ENCODE results near the gene CELF4. TPM values are rescaled to one million over a fixed set of nuclear protein-coding genes. Genes with fewer than 3 reads are reported as not detected.

CELF4 gene
- total RNA-seq, 2 donors from 2014 or later, result 3.3 to 4.7 TPM

DNA sequence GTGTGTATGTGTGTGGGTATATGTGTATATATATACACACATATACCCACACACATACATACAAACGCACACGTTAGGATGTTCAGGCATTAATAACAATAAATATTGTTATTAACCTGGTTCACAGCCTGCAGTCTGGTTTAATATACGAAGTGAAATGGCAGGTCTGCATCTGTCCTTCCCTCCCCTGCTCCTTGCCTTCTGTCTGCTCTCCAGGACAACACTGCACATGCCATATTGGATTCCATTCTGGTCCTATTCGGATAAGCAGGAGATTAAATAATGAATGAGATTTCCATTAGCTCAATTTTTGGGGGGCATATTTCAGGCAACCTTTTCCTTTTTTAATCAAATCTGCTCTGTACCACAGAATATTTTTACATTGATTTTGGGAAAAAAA is 158.0 kb downstream of the CELF4 start:
- Histone ChIP-seq H3K27ac (no peak overlapping the region), H3K36me3 (replicated peaks in 1 of 2; ENCODE audit: insufficient read depth in 1 of 2, low read depth in 2 of 2) (no peaks in the 10 kb centered on the region), H3K27me3 (no peaks in the 10 kb centered on the region), H3K4me1 (no peaks in the 10 kb centered on the region), H3K4me3 (no peak overlapping the region), H3K9me3 (no peaks in the 10 kb centered on the region)
- WGBS, 2 donors, result 37 to 60% methylated on average over 4 of the region's 4 CpGs
- no peak for TF ChIP-seq POLR2A (IDR thresholded peaks at IDR 0.05)
- TF ChIP-seq, protein P1, sequence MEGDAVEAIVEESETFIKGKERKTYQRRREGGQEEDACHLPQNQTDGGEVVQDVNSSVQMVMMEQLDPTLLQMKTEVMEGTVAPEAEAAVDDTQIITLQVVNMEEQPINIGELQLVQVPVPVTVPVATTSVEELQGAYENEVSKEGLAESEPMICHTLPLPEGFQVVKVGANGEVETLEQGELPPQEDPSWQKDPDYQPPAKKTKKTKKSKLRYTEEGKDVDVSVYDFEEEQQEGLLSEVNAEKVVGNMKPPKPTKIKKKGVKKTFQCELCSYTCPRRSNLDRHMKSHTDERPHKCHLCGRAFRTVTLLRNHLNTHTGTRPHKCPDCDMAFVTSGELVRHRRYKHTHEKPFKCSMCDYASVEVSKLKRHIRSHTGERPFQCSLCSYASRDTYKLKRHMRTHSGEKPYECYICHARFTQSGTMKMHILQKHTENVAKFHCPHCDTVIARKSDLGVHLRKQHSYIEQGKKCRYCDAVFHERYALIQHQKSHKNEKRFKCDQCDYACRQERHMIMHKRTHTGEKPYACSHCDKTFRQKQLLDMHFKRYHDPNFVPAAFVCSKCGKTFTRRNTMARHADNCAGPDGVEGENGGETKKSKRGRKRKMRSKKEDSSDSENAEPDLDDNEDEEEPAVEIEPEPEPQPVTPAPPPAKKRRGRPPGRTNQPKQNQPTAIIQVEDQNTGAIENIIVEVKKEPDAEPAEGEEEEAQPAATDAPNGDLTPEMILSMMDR (IDR thresholded peaks at IDR 0.05), result no peak
- no peak for ATAC-seq
- no peak for DNase-seq
- intact Hi-C loops (cut with DNase I), result no loop called here

DNA sequence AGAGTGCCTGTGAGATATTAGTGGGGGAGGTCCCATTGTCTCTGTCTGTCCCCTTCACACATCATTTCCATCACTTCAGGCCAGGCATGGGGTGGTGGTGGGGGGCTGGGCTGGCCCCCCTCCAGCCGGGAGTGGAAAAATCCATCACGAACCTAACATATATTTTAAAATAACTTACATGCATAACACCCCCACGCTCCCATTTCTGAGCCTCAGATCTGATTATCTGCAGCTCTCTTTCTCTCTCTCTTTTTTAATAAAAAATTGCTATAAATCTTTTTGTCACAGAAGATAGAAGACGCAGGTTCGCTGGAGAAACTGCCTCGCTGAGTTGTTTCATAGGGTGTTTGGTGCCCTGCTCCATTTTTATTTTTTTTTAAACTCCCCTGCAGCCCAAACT is 159.8 kb downstream of the CELF4 start:
- 55 to 62% methylated on average over 6 of the region's 6 CpGs for WGBS, 2 donors

DNA sequence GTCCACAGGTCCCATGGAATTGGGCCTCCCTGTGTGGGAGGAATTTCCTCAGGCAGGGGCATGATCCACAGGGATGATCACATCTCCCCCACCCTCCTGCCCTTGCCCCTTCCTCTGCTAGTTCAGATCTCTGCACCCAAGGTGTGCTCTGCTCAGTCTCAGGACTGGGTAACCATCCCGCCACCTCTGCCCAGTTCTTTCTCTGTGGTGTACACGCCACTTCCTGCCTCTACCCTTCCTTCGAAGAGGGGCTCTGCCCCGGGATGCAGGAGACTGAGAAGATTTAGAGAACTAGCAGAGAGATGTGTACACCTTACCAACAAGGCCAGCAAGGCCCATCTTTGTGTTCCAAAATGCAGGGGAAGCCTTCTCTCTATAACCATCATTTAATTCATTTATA is 160.4 kb downstream of the CELF4 start:
- no peaks in the 10 kb centered on the region for H3K36me3 ChIP-seq (replicated peaks in 1 of 2; ENCODE audit: insufficient read depth in 1 of 2, low read depth in 2 of 2)
- H3K9me3 ChIP-seq, result no peaks in the 10 kb centered on the region
- H3K4me1 ChIP-seq, result no peaks in the 10 kb centered on the region
- no peak overlapping the region for H3K4me3 ChIP-seq
- no peak overlapping the region for H3K27ac ChIP-seq
- intact Hi-C loops (cut with DNase I), result no loop called here
- no peak for DNase-seq
- TF ChIP-seq, protein P1 (IDR thresholded peaks at IDR 0.05), result no peak
- TF ChIP-seq POLR2A (IDR thresholded peaks at IDR 0.05), result no peak
- 51 to 70% methylated on average over 4 of the region's 4 CpGs for WGBS, 2 donors
- ATAC-seq, result no peak
- H3K27me3 ChIP-seq, result no peaks in the 10 kb centered on the region

More for the DNA sequence above, 159.8 kb downstream of the CELF4 start:
- no peaks in the 10 kb centered on the region for H3K4me1 ChIP-seq
- DNase-seq, result no peak
- no peaks in the 10 kb centered on the region for H3K36me3 ChIP-seq (replicated peaks in 1 of 2; ENCODE audit: insufficient read depth in 1 of 2, low read depth in 2 of 2)
- H3K9me3 ChIP-seq, result no peaks in the 10 kb centered on the region
- H3K4me3 ChIP-seq, result no peak overlapping the region
- intact Hi-C loops (cut with DNase I), result no loop called here
- no peak overlapping the region for H3K27ac ChIP-seq
- no peaks in the 10 kb centered on the region for H3K27me3 ChIP-seq
- TF ChIP-seq, protein P1 (IDR thresholded peaks at IDR 0.05), result no peak
- TF ChIP-seq POLR2A (IDR thresholded peaks at IDR 0.05), result no peak
- no peak for ATAC-seq

DNA sequence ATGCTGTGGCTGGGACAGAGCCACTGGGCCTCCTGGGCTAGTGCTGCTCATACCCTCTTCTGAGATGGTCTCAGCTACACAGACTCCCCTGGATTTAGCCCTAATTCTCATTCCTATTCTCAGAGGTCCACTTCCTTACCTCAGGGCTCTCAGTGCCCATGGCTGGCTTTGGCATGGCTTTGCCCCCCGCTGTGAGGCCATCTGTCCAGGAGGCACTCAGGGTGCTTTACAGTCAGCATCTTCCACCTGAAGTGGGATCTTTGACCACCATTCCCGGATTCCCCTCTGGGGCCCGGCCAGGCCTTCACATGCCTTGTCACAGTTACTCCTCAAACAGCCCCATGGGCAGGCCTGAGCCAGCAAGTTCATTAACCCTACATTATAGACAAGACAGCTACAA is 161.8 kb downstream of the CELF4 start:
- no peak for TF ChIP-seq POLR2A (IDR thresholded peaks at IDR 0.05)
- intact Hi-C loops (cut with DNase I), result no loop called here
- Histone ChIP-seq H3K27ac (peak overlapping the region in 1 of 4 donors; percentile 36), H3K27me3 (no peaks in the 10 kb centered on the region), H3K4me3 (no peak overlapping the region), H3K4me1 (no peaks in the 10 kb centered on the region), H3K36me3 (replicated peaks in 1 of 2; ENCODE audit: insufficient read depth in 1 of 2, low read depth in 2 of 2) (no peaks in the 10 kb centered on the region), H3K9me3 (no peaks in the 10 kb centered on the region)
- ATAC-seq (no peak), DNase-seq (no peak)
- 65 to 78% methylated on average over 3 of the region's 3 CpGs for WGBS, 2 donors

DNA sequence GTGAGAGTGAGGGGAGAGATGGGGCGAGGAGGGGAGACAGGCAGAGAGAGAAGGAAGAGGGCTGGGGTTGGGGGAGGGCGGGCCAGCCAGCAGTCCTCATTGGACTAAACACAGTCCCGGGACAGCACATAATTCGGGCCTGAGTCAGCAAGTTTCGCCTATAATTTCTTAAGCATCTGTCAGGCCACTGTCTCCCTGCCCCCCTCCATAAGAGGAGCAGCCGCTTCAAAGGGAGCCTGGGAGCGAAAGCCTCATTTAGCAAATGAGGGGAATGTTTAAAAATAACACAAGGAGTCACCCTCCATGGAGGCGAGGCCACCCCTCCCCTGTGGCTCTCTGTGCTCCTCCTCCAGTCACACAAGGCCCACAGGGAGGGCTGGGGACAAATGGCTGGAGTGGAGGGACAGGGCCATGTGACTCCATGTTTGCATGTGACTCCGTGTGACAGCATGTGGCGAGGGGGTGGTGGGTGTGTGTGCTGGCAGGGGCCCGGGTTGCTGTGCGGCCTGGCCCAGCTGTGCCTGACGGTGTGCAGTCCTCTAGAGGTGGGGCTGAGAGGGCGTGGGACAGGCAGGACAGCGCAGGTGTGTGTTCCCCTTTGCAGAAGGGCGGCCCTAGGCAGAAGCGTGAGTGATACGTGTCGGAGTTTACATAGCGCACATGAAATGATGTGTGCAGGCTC is 162.4 kb downstream of the CELF4 start:
- peak in 3 of 4 donors; percentile 20 to 46 (median 34) for DNase-seq
- H3K27ac ChIP-seq, result peak overlapping the region in 1 of 4 donors; percentile 36

More for the DNA sequence above, 162.4 kb downstream of the CELF4 start:
- H3K36me3 ChIP-seq (replicated peaks in 1 of 2; ENCODE audit: insufficient read depth in 1 of 2, low read depth in 2 of 2), result no peaks in the 10 kb centered on the region
- WGBS, 2 donors, result 69 to 70% methylated on average over 18 to 19 of the region's 20 CpGs
- intact Hi-C loops (cut with DNase I), result no loop called here
- ATAC-seq, result peak; percentile 42
- H3K4me1 ChIP-seq, result no peaks in the 10 kb centered on the region
- H3K4me3 ChIP-seq, result no peak overlapping the region
- no peaks in the 10 kb centered on the region for H3K27me3 ChIP-seq
- H3K9me3 ChIP-seq, result no peaks in the 10 kb centered on the region
- TF ChIP-seq, protein P1 (IDR thresholded peaks at IDR 0.05), result no peak
- no peak for TF ChIP-seq POLR2A (IDR thresholded peaks at IDR 0.05)

Data from body of pancreas (tissue), 4 donors.